ENCODE data around the gene FUT9.

Gene FUT9

GRCh38 chr6:96227135-96227534 lies 211.4 kb downstream of the FUT9 start:
- in situ Hi-C loops (cut with HindIII; ENCODE audit: low sequenced_read_pairs), result no loop called here
- DNase-seq (ENCODE audit: low read depth), result no peak
- no peak overlapping the region for H3K4me3 ChIP-seq (ENCODE audit: low read depth, low read length)
- no peak for TF ChIP-seq CTCF (IDR thresholded peaks at IDR 0.05; ENCODE audit: low read depth, low read length, missing control alignments)

GRCh38 chr6:96234444-96234843 lies 218.7 kb downstream of the FUT9 start:
- no peak for TF ChIP-seq CTCF (IDR thresholded peaks at IDR 0.05; ENCODE audit: low read depth, low read length, missing control alignments)
- in situ Hi-C loops (cut with HindIII; ENCODE audit: low sequenced_read_pairs), result no loop called here
- DNase-seq (ENCODE audit: low read depth), result peak; percentile 33
- no peak overlapping the region for H3K4me3 ChIP-seq (ENCODE audit: low read depth, low read length)

GRCh38 chr6:96235927-96236326 lies 220.2 kb downstream of the FUT9 start:
- no peak overlapping the region for H3K4me3 ChIP-seq (ENCODE audit: low read depth, low read length)
- no peak for TF ChIP-seq CTCF (IDR thresholded peaks at IDR 0.05; ENCODE audit: low read depth, low read length, missing control alignments)

GRCh38 chr6:96236471-96236870 lies 220.7 kb downstream of the FUT9 start:
- in situ Hi-C loops (cut with HindIII; ENCODE audit: low sequenced_read_pairs), result no loop called here
- H3K4me3 ChIP-seq (ENCODE audit: low read depth, low read length), result no peak overlapping the region
- peak; percentile 72 for DNase-seq (ENCODE audit: low read depth)
- TF ChIP-seq CTCF (IDR thresholded peaks at IDR 0.05; ENCODE audit: low read depth, low read length, missing control alignments), result no peak

More at GRCh38 chr6:96235927-96236326, 220.2 kb downstream of the FUT9 start:
- peak; percentile 91 for DNase-seq (ENCODE audit: low read depth)
- in situ Hi-C loops (cut with HindIII; ENCODE audit: low sequenced_read_pairs), result no loop called here

- no peak overlapping the region for H3K4me3 ChIP-seq (ENCODE audit: low read depth, low read length)
- no peak for DNase-seq (ENCODE audit: low read depth)
- in situ Hi-C loops (cut with HindIII; ENCODE audit: low sequenced_read_pairs), result no loop called here
- TF ChIP-seq CTCF (IDR thresholded peaks at IDR 0.05; ENCODE audit: low read depth, low read length, missing control alignments), result no peak
These were observed 222.0 kb downstream of the FUT9 start for GRCh38 chr6:96237638-96238347.

GRCh38 chr6:96246563-96246962 lies 230.8 kb downstream of the FUT9 start:
- no peak overlapping the region for H3K4me3 ChIP-seq (ENCODE audit: low read depth, low read length)
- in situ Hi-C loops (cut with HindIII; ENCODE audit: low sequenced_read_pairs), result no loop called here
- TF ChIP-seq CTCF (IDR thresholded peaks at IDR 0.05; ENCODE audit: low read depth, low read length, missing control alignments), result no peak
- peak; percentile 23 for DNase-seq (ENCODE audit: low read depth)
